DMS53 treated with DMSO at 0.1 percent for 48 hours (cell line): Measurements from ENCODE around the gene FAM89B.

Experiments used
- DNase-seq: peaks from one replicate; lab custom pipeline; 2025; ENCODE audit not compliant: unreplicated experiment; lab: John Stamatoyannopoulos, UW

Gene FAM89B

GRCh38 chr11:65538915-65539743 is 33.2 kb upstream of the FAM89B start:
- DNase-seq = no peak

- peak; percentile 39 for DNase-seq
Observed at GRCh38 chr11:65539744-65540289, 32.5 kb upstream of the FAM89B start.

GRCh38 chr11:65540290-65541092 is 31.8 kb upstream of the FAM89B start:
- DNase-seq = peak; percentile 88

- peak; percentile 73 for DNase-seq
Observed at GRCh38 chr11:65541093-65541982, 31.0 kb upstream of the FAM89B start.

- no peak for DNase-seq
Observed at GRCh38 chr11:65542738-65543390, 29.5 kb upstream of the FAM89B start.

- no peak for DNase-seq
Observed at GRCh38 chr11:65545853-65546216, 26.5 kb upstream of the FAM89B start.

- peak; percentile 95 for DNase-seq
Observed at GRCh38 chr11:65546217-65546958, 25.9 kb upstream of the FAM89B start.

GRCh38 chr11:65547446-65548125 is 24.8 kb upstream of the FAM89B start:
- no peak for DNase-seq

- DNase-seq = no peak
Observed at GRCh38 chr11:65548395-65548794, 23.9 kb upstream of the FAM89B start.

GRCh38 chr11:65549096-65549495 is 23.2 kb upstream of the FAM89B start:
- no peak for DNase-seq

GRCh38 chr11:65551572-65552387 is 20.6 kb upstream of the FAM89B start:
- peak; percentile 95 for DNase-seq

- DNase-seq = no peak
Observed at GRCh38 chr11:65552388-65552951, 19.9 kb upstream of the FAM89B start.

GRCh38 chr11:65553301-65554001 is 18.9 kb upstream of the FAM89B start:
- DNase-seq = peak; percentile 55

- no peak for DNase-seq
Observed at GRCh38 chr11:65554057-65554818, 18.1 kb upstream of the FAM89B start.

GRCh38 chr11:65554842-65555430 is 17.4 kb upstream of the FAM89B start:
- no peak for DNase-seq

- no peak for DNase-seq
Observed at GRCh38 chr11:65555693-65556231, 16.6 kb upstream of the FAM89B start.
